COLO668 (cell line): Measurements from ENCODE around the gene BCAS1.
"Not testable (repeated sequence)": the region's sequence is repeated elsewhere in the genome, so short reads cannot be mapped to it uniquely, and the experiment has no call there.

ENCODE experiments used
- DNase-seq: peaks from one replicate; lab custom pipeline; 2025; ENCODE audit not compliant: unreplicated experiment; lab: John Stamatoyannopoulos, UW

Gene BCAS1

GRCh38 chr20:54023406-54023805 lies 47.0 kb downstream of the BCAS1 start:
- no peak for DNase-seq

- DNase-seq = no peak
These were observed 48.8 kb downstream of the BCAS1 start for GRCh38 chr20:54021446-54022235.

GRCh38 chr20:54020868-54021267 lies 49.5 kb downstream of the BCAS1 start:
- DNase-seq = no peak

GRCh38 chr20:54020348-54020747 lies 50.0 kb downstream of the BCAS1 start:
- no peak for DNase-seq

- DNase-seq = no peak
These were observed 50.8 kb downstream of the BCAS1 start for GRCh38 chr20:54019585-54019984.

GRCh38 chr20:54019127-54019526 lies 51.3 kb downstream of the BCAS1 start:
- no peak for DNase-seq

GRCh38 chr20:54017846-54018245 lies 52.5 kb downstream of the BCAS1 start:
- no peak for DNase-seq

GRCh38 chr20:54015496-54015895 lies 54.9 kb downstream of the BCAS1 start:
- DNase-seq = no peak

- DNase-seq = no peak
These were observed 56.0 kb downstream of the BCAS1 start for GRCh38 chr20:54014293-54014926.

GRCh38 chr20:54013471-54013870 lies 56.9 kb downstream of the BCAS1 start:
- no peak for DNase-seq

- DNase-seq = no peak
These were observed 59.0 kb downstream of the BCAS1 start for GRCh38 chr20:54011346-54011745.

- DNase-seq = not testable (repeated sequence)
These were observed 64.2 kb downstream of the BCAS1 start for GRCh38 chr20:54006216-54006615.

GRCh38 chr20:54005524-54005923 lies 64.9 kb downstream of the BCAS1 start:
- no peak for DNase-seq

GRCh38 chr20:54004445-54004844 lies 65.9 kb downstream of the BCAS1 start:
- no peak for DNase-seq

- DNase-seq = no peak
These were observed 67.7 kb downstream of the BCAS1 start for GRCh38 chr20:54002741-54003140.

GRCh38 chr20:54002056-54002575 lies 68.3 kb downstream of the BCAS1 start:
- no peak for DNase-seq

- no peak for DNase-seq
These were observed 69.5 kb downstream of the BCAS1 start for GRCh38 chr20:54000914-54001313.

- DNase-seq = no peak
These were observed 70.1 kb downstream of the BCAS1 start for GRCh38 chr20:54000262-54000661.

- DNase-seq = no peak
These were observed 71.3 kb downstream of the BCAS1 start for GRCh38 chr20:53999077-53999476.

GRCh38 chr20:53996584-53997486 lies 73.6 kb downstream of the BCAS1 start:
- no peak for DNase-seq

- DNase-seq = no peak
These were observed 74.4 kb downstream of the BCAS1 start for GRCh38 chr20:53995949-53996348.
